ENCODE data around the gene TLE3. TPM values are rescaled to one million over a fixed set of nuclear protein-coding genes. Genes with fewer than 3 reads are reported as not detected.

The TLE3 gene
- total and polyA plus RNA-seq, 2 of the 13 experiments (the other 11 are each of a cell fraction or from before 2014, with no cell fraction given), result 11.9 to 13.8 TPM

DNA sequence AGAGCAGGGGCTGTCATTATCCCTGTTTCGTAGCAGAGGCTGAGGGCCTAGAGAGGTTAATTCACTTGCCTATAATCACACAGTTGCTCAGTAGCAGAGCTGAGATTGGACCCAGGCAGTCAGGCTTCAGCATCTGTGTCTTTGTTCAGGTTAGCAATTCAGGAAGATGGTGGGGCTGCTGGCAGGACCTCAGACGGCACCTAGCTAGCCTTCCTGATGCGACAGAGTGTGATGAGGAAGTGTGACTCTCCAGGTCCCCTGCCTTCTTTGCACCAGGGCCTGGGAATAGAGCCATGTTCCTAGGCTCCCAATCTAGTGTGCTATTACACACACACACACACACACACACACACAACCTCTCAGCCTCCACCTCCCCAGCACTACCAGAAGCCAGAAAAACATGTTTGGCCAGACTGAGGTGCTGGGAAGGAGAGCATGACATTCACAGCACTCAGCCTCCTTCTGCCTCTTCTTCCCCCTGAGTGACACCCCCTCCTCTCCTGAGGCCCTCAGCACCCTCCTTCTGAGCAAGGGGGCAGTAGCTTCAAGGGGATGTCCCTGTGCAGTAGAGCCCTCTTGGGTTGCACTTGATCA lies 88.9 kb downstream of the TLE3 start:
- no peak overlapping the region for H3K4me2 ChIP-seq (ENCODE audit: low read depth, low read length)
- no peaks in the 10 kb centered on the region for H3K4me1 ChIP-seq (ENCODE audit: insufficient read depth, low read length)
- no peak overlapping the region for H3K9ac ChIP-seq (ENCODE audit: insufficient read depth, low read depth, low read length)
- H3K27me3 ChIP-seq (ENCODE audit: control insufficient read depth in 1 of 2, insufficient read depth in 2 of 2, low read length in 2 of 2), result peaks cover 4 to 70% of the 10 kb centered on the region in 2 experiments
- no peak overlapping the region for H3K4me3 ChIP-seq (replicated peaks in 1 of 3; ENCODE audit: insufficient read depth in 1 of 3, low read depth in 2 of 3, low read length in 3 of 3)
- no TSS peak for BruUV-seq (replicated peaks)
- ATAC-seq (no peak), FAIRE-seq (no peak), DNase-seq (ENCODE audit: low spot score) (no peak)
- H2AFZ ChIP-seq (ENCODE audit: low read length), result no peak overlapping the region
- TF ChIP-seq ZFP41 (CRISPR knock-in tag; IDR thresholded peaks at IDR 0.05; ENCODE audit: borderline replicate concordance) (no peak), ZBTB3 (CRISPR knock-in tag; IDR thresholded peaks at IDR 0.05; ENCODE audit: borderline replicate concordance, low read depth) (no peak), ZNF430 (CRISPR knock-in tag; IDR thresholded peaks at IDR 0.05) (no peak), ZNF501 (CRISPR knock-in tag; IDR thresholded peaks at IDR 0.05) (no peak)
- no peaks in the 10 kb centered on the region for H3K79me2 ChIP-seq (ENCODE audit: insufficient read depth, low read length)
- no peaks in the 10 kb centered on the region for H3K9me3 ChIP-seq (ENCODE audit: low read length)
- ChIA-PET CTCF (ENCODE audit: low intra/inter-chr PET ratio, low total read pairs) (no interaction called here), POLR2A (no interaction called here)
- no peaks in the 10 kb centered on the region for H3K36me3 ChIP-seq (replicated peaks in 1 of 2; ENCODE audit: control insufficient read depth in 1 of 2, insufficient read depth in 2 of 2, low read length in 2 of 2)
- H4K20me1 ChIP-seq (ENCODE audit: insufficient read depth, low read length), result no peaks in the 10 kb centered on the region
- 0% methylated on average over 2 of the region's 3 CpGs for WGBS (ENCODE audit: low lambda C conversion rate)
- intact Hi-C loops (cut with micrococcal nuclease; ENCODE audit: unreplicated experiment), result no loop called here
- no peak overlapping the region for H3K27ac ChIP-seq (ENCODE audit: extremely low read length, insufficient read depth, low read length)
- in situ Hi-C loops (cut with HindIII; ENCODE audit: extremely low pct_ligation_motif_present, low pct_unique_long_range_greater_than_20kb), result no loop called here

DNA sequence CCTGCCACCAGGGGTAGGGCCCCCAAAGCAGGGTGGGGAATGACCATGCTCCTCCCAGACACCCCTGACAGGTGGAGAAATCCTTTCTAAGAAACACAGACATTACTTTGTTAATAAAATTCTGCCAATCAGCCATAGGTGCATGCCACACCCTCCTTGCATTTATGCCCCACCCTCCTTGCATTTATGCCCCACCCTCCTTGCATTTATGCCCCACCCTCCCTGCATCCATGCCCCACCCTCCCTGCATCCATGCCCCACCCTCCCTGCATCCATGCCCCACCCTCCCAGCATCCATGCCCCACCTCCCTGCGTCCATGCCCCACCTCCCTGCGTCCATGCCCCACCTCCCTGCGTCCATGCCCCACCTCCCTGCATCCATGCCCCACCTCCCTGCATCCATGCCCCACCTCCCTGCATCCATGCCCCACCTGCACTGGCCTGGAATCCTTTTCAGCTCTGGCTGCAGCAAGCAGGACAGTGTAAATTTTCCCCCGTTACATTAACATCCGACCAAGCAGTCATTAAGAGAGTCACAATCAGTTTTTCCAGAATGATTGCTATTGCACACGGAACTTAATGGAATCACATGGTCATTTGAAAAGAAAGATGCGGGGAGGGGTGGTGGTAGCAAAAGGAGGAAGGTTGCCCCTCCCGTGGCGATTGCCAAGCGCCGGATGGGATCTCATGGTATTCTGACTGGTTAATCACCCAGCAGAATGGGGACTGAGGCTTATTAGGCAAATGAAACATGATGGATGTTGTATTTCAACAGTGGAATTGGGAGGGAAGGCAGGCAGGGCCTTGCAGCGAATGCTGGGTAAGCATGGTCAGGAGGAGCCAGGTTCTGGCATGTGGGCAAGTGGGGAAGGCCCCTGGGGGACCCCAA lies 91.2 kb downstream of the TLE3 start:
- in situ Hi-C loops (cut with HindIII; ENCODE audit: extremely low pct_ligation_motif_present, low pct_unique_long_range_greater_than_20kb), result no loop called here
- DNase-seq (ENCODE audit: low spot score), result no peak
- Histone ChIP-seq H3K27ac (ENCODE audit: extremely low read length, insufficient read depth, low read length) (no peak overlapping the region), H3K9ac (ENCODE audit: insufficient read depth, low read depth, low read length) (no peak overlapping the region), H3K4me1 (ENCODE audit: insufficient read depth, low read length) (no peaks in the 10 kb centered on the region), H3K4me2 (ENCODE audit: low read depth, low read length) (no peak overlapping the region), H3K9me3 (ENCODE audit: low read length) (no peaks in the 10 kb centered on the region), H3K4me3 (replicated peaks in 1 of 3; ENCODE audit: insufficient read depth in 1 of 3, low read depth in 2 of 3, low read length in 3 of 3) (no peak overlapping the region), H3K27me3 (ENCODE audit: control insufficient read depth in 1 of 2, insufficient read depth in 2 of 2, low read length in 2 of 2) (peaks cover 3 to 54% of the 10 kb centered on the region in 2 experiments), H4K20me1 (ENCODE audit: insufficient read depth, low read length) (no peaks in the 10 kb centered on the region), H3K79me2 (ENCODE audit: insufficient read depth, low read length) (no peaks in the 10 kb centered on the region), H3K36me3 (replicated peaks in 1 of 2; ENCODE audit: control insufficient read depth in 1 of 2, insufficient read depth in 2 of 2, low read length in 2 of 2) (no peaks in the 10 kb centered on the region), H2AFZ (ENCODE audit: low read length) (no peak overlapping the region)
- FAIRE-seq, result no peak
- ChIA-PET CTCF (ENCODE audit: low intra/inter-chr PET ratio, low total read pairs) (no interaction called here), POLR2A (no interaction called here)
- TF ChIP-seq, protein P1, sequence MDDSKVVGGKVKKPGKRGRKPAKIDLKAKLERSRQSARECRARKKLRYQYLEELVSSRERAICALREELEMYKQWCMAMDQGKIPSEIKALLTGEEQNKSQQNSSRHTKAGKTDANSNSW (CRISPR knock-in tag; IDR thresholded peaks at IDR 0.05; ENCODE audit: borderline replicate concordance), result no peak
- TF ChIP-seq RELA (CRISPR knock-in tag; IDR thresholded peaks at IDR 0.05), result no peak
- TF ChIP-seq AKAP8 (CRISPR knock-in tag; IDR thresholded peaks at IDR 0.05), result no peak
- TF ChIP-seq ARNT (IDR thresholded peaks at IDR 0.05), result no peak
- no peak for TF ChIP-seq ARNTL (CRISPR knock-in tag; IDR thresholded peaks at IDR 0.05)
- no peak for TF ChIP-seq MAFK (conservative IDR thresholded peaks at IDR 0.05 in 1 of 2, IDR thresholded peaks at IDR 0.05 in 1 of 2; ENCODE audit: low read length in 2 of 2)
- TF ChIP-seq FOSL1 (CRISPR knock-in tag; IDR thresholded peaks at IDR 0.05; ENCODE audit: borderline replicate concordance), result no peak
- TF ChIP-seq, protein P2, sequence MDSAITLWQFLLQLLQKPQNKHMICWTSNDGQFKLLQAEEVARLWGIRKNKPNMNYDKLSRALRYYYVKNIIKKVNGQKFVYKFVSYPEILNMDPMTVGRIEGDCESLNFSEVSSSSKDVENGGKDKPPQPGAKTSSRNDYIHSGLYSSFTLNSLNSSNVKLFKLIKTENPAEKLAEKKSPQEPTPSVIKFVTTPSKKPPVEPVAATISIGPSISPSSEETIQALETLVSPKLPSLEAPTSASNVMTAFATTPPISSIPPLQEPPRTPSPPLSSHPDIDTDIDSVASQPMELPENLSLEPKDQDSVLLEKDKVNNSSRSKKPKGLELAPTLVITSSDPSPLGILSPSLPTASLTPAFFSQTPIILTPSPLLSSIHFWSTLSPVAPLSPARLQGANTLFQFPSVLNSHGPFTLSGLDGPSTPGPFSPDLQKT (CRISPR knock-in tag; IDR thresholded peaks at IDR 0.05; ENCODE audit: borderline replicate concordance), result no peak
- TF ChIP-seq SOX5 (CRISPR knock-in tag; IDR thresholded peaks at IDR 0.05; ENCODE audit: borderline replicate concordance), result no peak
- no TSS peak for BruUV-seq (replicated peaks)
- WGBS (ENCODE audit: low lambda C conversion rate), result 22% methylated on average over 12 of the region's 12 CpGs
- ATAC-seq, result no peak
- intact Hi-C loops (cut with micrococcal nuclease; ENCODE audit: unreplicated experiment), result no loop called here
